ENCODE measurements around the gene NAV3.

Gene NAV3

DNA sequence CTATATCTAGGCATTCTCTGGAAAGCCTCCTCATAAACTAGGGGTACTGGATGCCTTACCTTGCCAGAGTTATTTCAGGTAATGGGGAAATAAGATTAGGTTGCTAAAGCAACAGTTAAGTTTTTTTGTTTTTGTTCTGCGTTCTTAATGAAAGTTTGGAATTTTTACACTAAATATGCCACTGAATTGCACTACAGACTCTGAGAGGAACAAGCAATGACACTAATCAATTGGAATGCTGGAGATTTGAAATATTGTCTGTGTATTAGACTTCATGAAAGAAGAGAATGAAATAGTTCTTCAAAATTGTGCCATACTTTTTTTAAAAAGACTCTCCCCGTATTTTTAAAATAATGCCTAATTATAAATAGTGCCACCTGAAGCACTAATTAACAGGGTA lies 287.8 kb downstream of the NAV3 start:
- in situ Hi-C loops (cut with MboI; ENCODE audit: low sequenced_read_pairs, unreplicated experiment) = no loop called here
- no peak for DNase-seq (ENCODE audit: low spot score)
- TF ChIP-seq CTCF (IDR thresholded peaks at IDR 0.05; ENCODE audit: borderline replicate concordance, control extremely low read depth, extremely low read depth, insufficient read depth, missing control alignments) = no peak

- TF ChIP-seq CTCF (IDR thresholded peaks at IDR 0.05; ENCODE audit: borderline replicate concordance, control extremely low read depth, extremely low read depth, insufficient read depth, missing control alignments) = no peak
- DNase-seq (ENCODE audit: low spot score) = no peak
- in situ Hi-C loops (cut with MboI; ENCODE audit: low sequenced_read_pairs, unreplicated experiment) = no loop called here
Measured at GRCh38 chr12:78119351-78119918, 288.7 kb downstream of the NAV3 start.

DNA sequence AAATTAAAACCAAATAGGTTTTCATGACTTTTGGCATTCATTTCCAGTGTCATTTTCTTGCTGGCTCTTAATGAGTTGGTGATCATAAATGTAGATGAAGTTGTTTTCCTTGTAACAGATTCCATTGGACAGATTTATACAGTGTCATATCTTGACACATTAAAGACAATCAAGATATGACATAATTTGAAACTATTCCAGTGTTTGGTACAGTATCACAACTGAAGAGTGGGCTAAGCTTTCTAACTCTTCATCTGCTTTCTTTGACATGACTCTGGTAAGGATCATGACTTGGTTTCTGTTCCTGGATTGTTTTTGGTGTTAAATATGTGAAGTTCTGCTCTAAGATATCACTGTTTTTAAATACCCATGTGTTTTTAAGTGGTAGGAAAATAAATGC lies 289.6 kb downstream of the NAV3 start:
- DNase-seq (ENCODE audit: low spot score) = no peak
- in situ Hi-C loops (cut with MboI; ENCODE audit: low sequenced_read_pairs, unreplicated experiment) = no loop called here
- no peak for TF ChIP-seq CTCF (IDR thresholded peaks at IDR 0.05; ENCODE audit: borderline replicate concordance, control extremely low read depth, extremely low read depth, insufficient read depth, missing control alignments)

GRCh38 chr12:78120866-78121560 lies 290.3 kb downstream of the NAV3 start:
- no peak for TF ChIP-seq CTCF (IDR thresholded peaks at IDR 0.05; ENCODE audit: borderline replicate concordance, control extremely low read depth, extremely low read depth, insufficient read depth, missing control alignments)
- DNase-seq (ENCODE audit: low spot score) = peak; percentile 10
- in situ Hi-C loops (cut with MboI; ENCODE audit: low sequenced_read_pairs, unreplicated experiment) = no loop called here

- DNase-seq (ENCODE audit: low spot score) = no peak
- in situ Hi-C loops (cut with MboI; ENCODE audit: low sequenced_read_pairs, unreplicated experiment) = no loop called here
- TF ChIP-seq CTCF (IDR thresholded peaks at IDR 0.05; ENCODE audit: borderline replicate concordance, control extremely low read depth, extremely low read depth, insufficient read depth, missing control alignments) = no peak
Measured at GRCh38 chr12:78121969-78122610, 291.4 kb downstream of the NAV3 start.

DNA sequence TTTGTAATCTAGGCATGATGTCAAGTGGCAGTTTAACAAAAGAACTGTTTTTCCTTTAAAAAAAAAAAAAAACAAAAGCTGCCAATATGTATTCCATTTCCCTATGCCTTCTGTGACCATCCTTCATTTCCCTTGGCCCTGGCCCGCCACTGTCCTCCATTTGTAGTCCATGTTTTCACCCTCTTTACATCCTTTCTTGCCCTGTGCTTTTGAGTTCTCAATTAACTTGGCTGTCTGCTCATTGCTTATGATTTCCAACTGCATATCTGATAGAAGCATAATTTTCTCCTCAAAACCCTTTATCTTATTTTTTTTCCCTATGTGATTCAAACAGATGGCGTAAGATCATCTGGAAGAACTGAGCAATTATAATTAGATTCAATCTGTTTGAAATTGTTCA lies 297.5 kb downstream of the NAV3 start:
- in situ Hi-C loops (cut with MboI; ENCODE audit: low sequenced_read_pairs, unreplicated experiment) = no loop called here
- no peak for TF ChIP-seq CTCF (IDR thresholded peaks at IDR 0.05; ENCODE audit: borderline replicate concordance, control extremely low read depth, extremely low read depth, insufficient read depth, missing control alignments)
- DNase-seq (ENCODE audit: low spot score) = no peak
